ENCODE results near the gene LY86.

DNA sequence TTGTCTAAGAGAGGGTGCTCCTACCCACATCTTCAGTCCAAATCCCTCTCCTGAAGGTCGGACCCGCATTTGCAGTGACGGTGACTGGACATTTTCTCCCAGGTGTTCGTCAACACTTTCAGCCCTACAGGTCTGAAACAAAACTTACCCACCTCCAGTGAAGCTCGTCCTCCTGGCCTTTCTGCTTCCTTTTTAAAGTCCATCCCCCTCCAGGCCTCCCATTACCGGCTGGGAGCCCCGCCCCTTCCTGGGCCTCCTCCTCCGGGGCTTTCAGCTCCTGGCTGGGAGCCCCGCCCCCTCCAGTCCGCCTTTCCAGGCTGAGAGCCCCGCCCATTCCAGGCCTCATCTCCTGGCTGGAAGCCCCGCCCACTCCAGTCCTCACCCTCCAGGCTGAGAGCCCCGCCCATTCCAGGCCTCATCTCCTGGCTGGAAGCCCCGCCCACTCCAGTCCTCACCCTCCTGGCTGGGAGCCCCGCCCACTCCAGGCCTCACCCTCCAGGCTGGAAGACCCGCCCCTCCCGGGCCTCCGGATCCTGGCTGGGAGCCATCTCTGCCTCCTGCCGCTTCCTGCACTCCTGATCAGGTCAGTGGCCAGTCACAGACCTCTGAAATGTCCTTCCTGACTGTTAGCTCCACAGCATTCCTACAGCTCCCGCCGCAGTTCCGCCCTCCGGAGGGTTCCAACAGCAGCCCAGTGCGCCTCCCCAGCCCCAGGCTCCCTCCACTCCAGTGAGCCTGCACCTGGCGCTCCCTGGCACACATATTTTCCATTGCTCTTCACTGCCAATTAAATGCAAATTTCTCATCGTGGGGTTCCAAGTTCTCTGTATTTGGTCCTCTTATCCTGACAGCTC lies 98.5 kb downstream of the LY86 start:
- TF ChIP-seq, protein P1, sequence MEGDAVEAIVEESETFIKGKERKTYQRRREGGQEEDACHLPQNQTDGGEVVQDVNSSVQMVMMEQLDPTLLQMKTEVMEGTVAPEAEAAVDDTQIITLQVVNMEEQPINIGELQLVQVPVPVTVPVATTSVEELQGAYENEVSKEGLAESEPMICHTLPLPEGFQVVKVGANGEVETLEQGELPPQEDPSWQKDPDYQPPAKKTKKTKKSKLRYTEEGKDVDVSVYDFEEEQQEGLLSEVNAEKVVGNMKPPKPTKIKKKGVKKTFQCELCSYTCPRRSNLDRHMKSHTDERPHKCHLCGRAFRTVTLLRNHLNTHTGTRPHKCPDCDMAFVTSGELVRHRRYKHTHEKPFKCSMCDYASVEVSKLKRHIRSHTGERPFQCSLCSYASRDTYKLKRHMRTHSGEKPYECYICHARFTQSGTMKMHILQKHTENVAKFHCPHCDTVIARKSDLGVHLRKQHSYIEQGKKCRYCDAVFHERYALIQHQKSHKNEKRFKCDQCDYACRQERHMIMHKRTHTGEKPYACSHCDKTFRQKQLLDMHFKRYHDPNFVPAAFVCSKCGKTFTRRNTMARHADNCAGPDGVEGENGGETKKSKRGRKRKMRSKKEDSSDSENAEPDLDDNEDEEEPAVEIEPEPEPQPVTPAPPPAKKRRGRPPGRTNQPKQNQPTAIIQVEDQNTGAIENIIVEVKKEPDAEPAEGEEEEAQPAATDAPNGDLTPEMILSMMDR (IDR thresholded peaks at IDR 0.05), result no peak
- peak in 1 of 2 donors; percentile 56 for TF ChIP-seq POLR2A (IDR thresholded peaks at IDR 0.05)

Measured in thyroid gland (tissue), 4 donors.